Subcutaneous abdominal adipose tissue (tissue), 5 donors: ENCODE measurements around the gene BMP6.
"Not testable (repeated sequence)": the region's sequence is repeated elsewhere in the genome, so short reads cannot be mapped to it uniquely, and the experiment has no call there.

Experiments used
- H3K27ac ChIP-seq: one replicate; pipeline ENCODE4 v1.7.0; 2013; ENCODE audit warnings: low read depth, mild to moderate bottlenecking, inconsistent platforms, low read length, moderate library complexity
- H3K27me3 ChIP-seq, 5 donors: one replicate each; pipeline ENCODE4 v1.7.0; 2013; ENCODE audit warnings: low read length in 5 of 5, inconsistent platforms in 1 of 5; ENCODE audit not compliant: control insufficient read depth in 5 of 5, insufficient read depth in 4 of 5
- H3K36me3 ChIP-seq, 5 donors: one replicate each; pipeline ENCODE4 v1.7.0; 2013; ENCODE audit warnings: low read length in 5 of 5; ENCODE audit not compliant: control insufficient read depth in 5 of 5, insufficient read depth in 5 of 5
- H3K4me1 ChIP-seq, 5 donors: one replicate each; pipeline ENCODE4 v1.7.0; 2013; ENCODE audit warnings: low read length in 5 of 5, mild to moderate bottlenecking in 3 of 5, moderate library complexity in 1 of 5; ENCODE audit not compliant: control insufficient read depth in 5 of 5, insufficient read depth in 5 of 5
- H3K4me3 ChIP-seq, 5 donors: one replicate each; pipeline ENCODE4 v1.7.0; 2013; ENCODE audit warnings: low read length in 5 of 5, low read depth in 1 of 5
- H3K9ac ChIP-seq, 5 donors: one replicate each; pipeline ENCODE4 v1.7.0; 2013; ENCODE audit warnings: low read length in 5 of 5, mild to moderate bottlenecking in 4 of 5, moderate library complexity in 3 of 5
- H3K9me3 ChIP-seq, 5 donors: one replicate each; pipeline ENCODE4 v1.7.0; 2013; ENCODE audit warnings: low read length in 5 of 5; ENCODE audit not compliant: control insufficient read depth in 5 of 5
- donor health status: healthy.
- donor health status: healthy.
- donor health status: healthy.
- donor health status: healthy.
- donor health status: healthy.

BMP6 gene

GRCh38 chr6:7883381-7883780 is 157.5 kb downstream of the BMP6 start:
- H3K9me3 ChIP-seq = no peaks in the 10 kb centered on the region
- H3K36me3 ChIP-seq = peaks cover 40 to 96% (median 90%) of the 10 kb centered on the region in 5 donors
- H3K27ac ChIP-seq = no peak overlapping the region
- H3K27me3 ChIP-seq = no peaks in the 10 kb centered on the region
- H3K4me3 ChIP-seq = no peak overlapping the region
- no peak overlapping the region for H3K9ac ChIP-seq
- no peaks in the 10 kb centered on the region for H3K4me1 ChIP-seq

GRCh38 chr6:7886132-7886531 is 160.2 kb downstream of the BMP6 start:
- H3K4me3 ChIP-seq = no peak overlapping the region
- peaks cover 38 to 99% (median 96%) of the 10 kb centered on the region in 5 donors for H3K36me3 ChIP-seq
- H3K27ac ChIP-seq = no peak overlapping the region
- H3K27me3 ChIP-seq = no peaks in the 10 kb centered on the region
- no peaks in the 10 kb centered on the region for H3K9me3 ChIP-seq
- no peak overlapping the region for H3K9ac ChIP-seq
- H3K4me1 ChIP-seq = no peaks in the 10 kb centered on the region

GRCh38 chr6:7887278-7887991 is 161.5 kb downstream of the BMP6 start:
- Histone ChIP-seq H3K36me3 (peaks cover 32 to 99% (median 97%) of the 10 kb centered on the region in 5 donors), H3K27me3 (no peaks in the 10 kb centered on the region), H3K4me3 (no peak overlapping the region), H3K27ac (no peak overlapping the region), H3K9ac (no peak overlapping the region), H3K9me3 (no peaks in the 10 kb centered on the region), H3K4me1 (no peaks in the 10 kb centered on the region)

GRCh38 chr6:7888587-7889357 is 162.9 kb downstream of the BMP6 start:
- no peaks in the 10 kb centered on the region for H3K4me1 ChIP-seq
- no peaks in the 10 kb centered on the region for H3K27me3 ChIP-seq
- peaks cover 25 to 99% (median 96%) of the 10 kb centered on the region in 5 donors for H3K36me3 ChIP-seq
- no peak overlapping the region for H3K9ac ChIP-seq
- no peak overlapping the region for H3K27ac ChIP-seq
- no peak overlapping the region for H3K4me3 ChIP-seq
- H3K9me3 ChIP-seq = no peaks in the 10 kb centered on the region

- Histone ChIP-seq H3K9me3 (no peaks in the 10 kb centered on the region), H3K9ac (no peak overlapping the region), H3K27me3 (no peaks in the 10 kb centered on the region), H3K27ac (no peak overlapping the region), H3K4me3 (no peak overlapping the region), H3K36me3 (peaks cover 15 to 99% (median 96%) of the 10 kb centered on the region in 5 donors), H3K4me1 (peaks cover 0 to 8% (median 0%) of the 10 kb centered on the region in 5 donors)
These were observed 165.4 kb downstream of the BMP6 start for GRCh38 chr6:7891078-7891872.

- not testable (repeated sequence) for H3K4me1 ChIP-seq, H3K27me3 ChIP-seq, H3K9ac ChIP-seq, H3K9me3 ChIP-seq, H3K4me3 ChIP-seq, H3K27ac ChIP-seq
- peaks cover 13 to 97% (median 91%) of the 10 kb centered on the region in 5 donors for H3K36me3 ChIP-seq
These were observed 166.5 kb downstream of the BMP6 start for GRCh38 chr6:7892367-7892766.

- Histone ChIP-seq H3K4me3 (no peak overlapping the region), H3K4me1 (peaks cover 0 to 8% (median 0%) of the 10 kb centered on the region in 5 donors), H3K9ac (no peak overlapping the region), H3K36me3 (peaks cover 16 to 97% (median 87%) of the 10 kb centered on the region in 5 donors), H3K27me3 (no peaks in the 10 kb centered on the region), H3K9me3 (no peaks in the 10 kb centered on the region), H3K27ac (no peak overlapping the region)
These were observed 167.4 kb downstream of the BMP6 start for GRCh38 chr6:7893342-7893741.

GRCh38 chr6:7894262-7895124 is 168.6 kb downstream of the BMP6 start:
- H3K27me3 ChIP-seq = no peaks in the 10 kb centered on the region
- H3K4me3 ChIP-seq = no peak overlapping the region
- no peak overlapping the region for H3K27ac ChIP-seq
- H3K9ac ChIP-seq = no peak overlapping the region
- H3K9me3 ChIP-seq = no peaks in the 10 kb centered on the region
- peaks cover 16 to 98% (median 86%) of the 10 kb centered on the region in 5 donors for H3K36me3 ChIP-seq
- H3K4me1 ChIP-seq = peaks cover 0 to 8% (median 0%) of the 10 kb centered on the region in 5 donors

GRCh38 chr6:7895125-7895423 is 169.2 kb downstream of the BMP6 start:
- Histone ChIP-seq H3K4me3 (no peak overlapping the region), H3K4me1 (peaks cover 0 to 8% (median 0%) of the 10 kb centered on the region in 5 donors), H3K27ac (no peak overlapping the region), H3K27me3 (no peaks in the 10 kb centered on the region), H3K36me3 (peaks cover 18 to 98% (median 88%) of the 10 kb centered on the region in 5 donors), H3K9ac (no peak overlapping the region), H3K9me3 (no peaks in the 10 kb centered on the region)
